Nephron progenitor cell (in vitro differentiated cells): ENCODE measurements around the gene UCHL1.

ENCODE experiments used
- DNase-seq: peaks from one replicate; pipeline ENCODE4 v3.0.0; 2021
- H3K27ac Mint-ChIP-seq: 2 replicates; pipeline ENCODE4 v1.8.0; 2021; ENCODE audit warnings: mild to moderate bottlenecking, moderate library complexity, mixed read lengths
- H3K27me3 Mint-ChIP-seq: 2 replicates; pipeline ENCODE4 v1.8.0; 2021; ENCODE audit warnings: mild to moderate bottlenecking, low read depth, mixed read lengths; ENCODE audit not compliant: poor library complexity
- H3K36me3 Mint-ChIP-seq: 2 replicates; pipeline ENCODE4 v1.8.0; 2021; ENCODE audit warnings: low read depth, mixed read lengths
- H3K4me1 Mint-ChIP-seq: 2 replicates; pipeline ENCODE4 v1.8.0; 2021; ENCODE audit warnings: mixed read lengths
- H3K4me3 Mint-ChIP-seq: 2 replicates; pipeline ENCODE4 v1.8.0; 2021; ENCODE audit warnings: mild to moderate bottlenecking, moderate library complexity, mixed read lengths
- H3K9me3 Mint-ChIP-seq: 2 replicates; pipeline ENCODE4 v1.8.0; 2021; ENCODE audit warnings: mild to moderate bottlenecking, moderate library complexity, mixed read lengths
- TF ChIP-seq, protein P1 (sequence below): fragments of 200-600 bp; sonication (generic); IDR thresholded peaks from 2 replicates; pipeline ENCODE4 v1.5.0; 2021; ENCODE audit warnings: antibody characterized with exemption

UCHL1 gene

DNA sequence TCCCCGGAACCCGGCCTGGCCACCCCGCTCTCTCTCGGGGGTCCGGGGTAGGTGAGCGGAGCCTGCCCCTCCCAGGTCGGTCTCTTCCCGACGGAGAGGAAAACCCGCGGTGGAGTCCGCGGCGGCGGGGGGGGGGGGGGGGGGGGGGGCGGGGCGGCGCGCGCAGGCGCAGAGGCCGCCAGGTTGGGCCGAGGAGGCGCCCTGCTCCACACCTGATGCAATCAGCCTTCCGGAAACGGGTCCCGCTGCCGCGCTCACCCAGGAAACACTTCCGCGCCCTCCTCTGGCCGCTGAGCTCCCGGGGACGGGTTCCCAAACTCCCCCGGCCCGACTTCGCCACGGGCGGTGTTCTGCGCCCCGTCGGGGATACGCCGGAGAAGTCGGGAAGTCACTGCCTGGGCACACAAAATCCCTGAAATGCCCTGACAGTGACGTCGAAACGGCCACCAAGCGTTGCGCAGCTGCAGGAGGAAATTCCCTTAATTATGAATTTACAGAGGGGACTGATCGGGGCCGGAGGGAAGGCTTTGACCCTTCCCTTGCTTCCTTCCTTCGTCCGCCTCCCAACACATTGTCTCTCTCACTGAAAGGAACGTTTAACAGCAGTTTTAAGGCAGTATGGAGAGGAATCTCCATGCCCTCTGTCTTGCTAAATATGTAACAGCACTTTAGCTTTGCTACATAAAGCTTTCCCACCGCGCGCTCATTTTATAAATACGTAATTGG, 40.3 kb upstream of the UCHL1 start:
- peak overlapping the region; percentile 90 for H3K4me3 Mint-ChIP-seq
- no peaks in the 10 kb centered on the region for H3K9me3 Mint-ChIP-seq
- H3K27me3 Mint-ChIP-seq: peaks cover 28% of the 10 kb centered on the region
- H3K36me3 Mint-ChIP-seq: no peaks in the 10 kb centered on the region
- H3K27ac Mint-ChIP-seq: peak overlapping the region; percentile 83
- peaks cover 34% of the 10 kb centered on the region for H3K4me1 Mint-ChIP-seq
- DNase-seq: peak; percentile 72
- TF ChIP-seq, protein P1, sequence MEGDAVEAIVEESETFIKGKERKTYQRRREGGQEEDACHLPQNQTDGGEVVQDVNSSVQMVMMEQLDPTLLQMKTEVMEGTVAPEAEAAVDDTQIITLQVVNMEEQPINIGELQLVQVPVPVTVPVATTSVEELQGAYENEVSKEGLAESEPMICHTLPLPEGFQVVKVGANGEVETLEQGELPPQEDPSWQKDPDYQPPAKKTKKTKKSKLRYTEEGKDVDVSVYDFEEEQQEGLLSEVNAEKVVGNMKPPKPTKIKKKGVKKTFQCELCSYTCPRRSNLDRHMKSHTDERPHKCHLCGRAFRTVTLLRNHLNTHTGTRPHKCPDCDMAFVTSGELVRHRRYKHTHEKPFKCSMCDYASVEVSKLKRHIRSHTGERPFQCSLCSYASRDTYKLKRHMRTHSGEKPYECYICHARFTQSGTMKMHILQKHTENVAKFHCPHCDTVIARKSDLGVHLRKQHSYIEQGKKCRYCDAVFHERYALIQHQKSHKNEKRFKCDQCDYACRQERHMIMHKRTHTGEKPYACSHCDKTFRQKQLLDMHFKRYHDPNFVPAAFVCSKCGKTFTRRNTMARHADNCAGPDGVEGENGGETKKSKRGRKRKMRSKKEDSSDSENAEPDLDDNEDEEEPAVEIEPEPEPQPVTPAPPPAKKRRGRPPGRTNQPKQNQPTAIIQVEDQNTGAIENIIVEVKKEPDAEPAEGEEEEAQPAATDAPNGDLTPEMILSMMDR: peak; percentile 11

DNA sequence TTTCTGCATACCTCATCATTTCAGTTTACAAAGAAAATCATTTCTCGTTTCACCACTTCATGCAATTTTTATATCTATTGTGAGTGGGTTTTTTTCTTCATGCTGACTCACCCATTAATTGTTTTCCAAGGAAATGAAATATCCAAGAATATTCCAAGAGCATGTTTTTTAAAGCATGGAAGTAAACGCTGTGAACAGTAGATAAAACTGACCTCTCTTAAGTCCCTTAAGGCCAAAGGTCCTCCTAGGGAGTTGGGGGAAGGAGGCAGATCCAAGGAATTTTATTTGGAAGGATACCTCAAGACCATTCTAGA, 39.8 kb upstream of the UCHL1 start:
- H3K9me3 Mint-ChIP-seq: no peaks in the 10 kb centered on the region
- DNase-seq: no peak
- H3K27me3 Mint-ChIP-seq: peaks cover 23% of the 10 kb centered on the region
- H3K4me3 Mint-ChIP-seq: peak overlapping the region; percentile 90
- peaks cover 38% of the 10 kb centered on the region for H3K4me1 Mint-ChIP-seq
- TF ChIP-seq, protein P1: no peak
- no peaks in the 10 kb centered on the region for H3K36me3 Mint-ChIP-seq
- H3K27ac Mint-ChIP-seq: no peak overlapping the region

DNA sequence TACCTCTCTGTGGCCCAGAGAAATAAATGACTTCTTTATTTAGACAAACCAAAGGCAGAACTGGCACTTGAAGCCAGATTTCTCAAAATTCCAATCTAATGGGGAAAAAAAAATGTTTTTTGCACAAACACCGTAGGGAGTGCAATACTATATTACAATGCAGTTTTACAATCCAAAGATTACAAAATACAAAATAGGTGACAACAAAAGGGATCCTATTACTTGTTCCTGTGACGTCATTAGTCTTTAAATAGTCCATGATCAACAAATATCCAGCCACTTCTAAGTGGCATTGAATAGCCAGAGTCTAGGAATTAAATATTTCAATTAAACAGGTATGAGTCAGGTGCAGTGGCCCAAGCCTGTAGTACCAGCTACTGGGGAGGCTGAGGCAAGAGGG, 39.4 kb upstream of the UCHL1 start:
- Mint-ChIP-seq H3K27me3 (peaks cover 19% of the 10 kb centered on the region), H3K4me3 (peak overlapping the region; percentile 90), H3K27ac (no peak overlapping the region), H3K36me3 (no peaks in the 10 kb centered on the region), H3K9me3 (no peaks in the 10 kb centered on the region), H3K4me1 (peaks cover 40% of the 10 kb centered on the region)
- DNase-seq: no peak
- TF ChIP-seq, protein P1: no peak

DNA sequence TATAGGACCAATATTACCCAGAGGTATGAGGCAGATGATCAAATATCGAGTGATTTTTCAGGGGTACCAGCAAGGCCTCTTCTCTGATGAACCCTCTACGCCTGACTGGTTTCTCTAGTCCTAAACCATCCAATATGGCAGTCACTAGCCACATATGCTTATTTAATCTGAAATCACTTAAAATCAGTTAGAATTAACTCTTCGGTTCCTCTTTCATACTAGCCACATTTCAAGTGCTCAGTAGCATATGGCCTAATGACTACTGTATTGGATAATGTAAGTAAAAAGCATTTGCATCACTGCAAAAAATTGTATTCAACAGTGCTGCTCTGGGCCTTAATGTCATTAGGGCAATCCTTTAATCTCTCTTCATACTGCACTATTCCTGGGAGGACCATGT, 38.0 kb upstream of the UCHL1 start:
- Mint-ChIP-seq H3K4me3 (no peak overlapping the region), H3K4me1 (peaks cover 34% of the 10 kb centered on the region), H3K27me3 (peaks cover 6% of the 10 kb centered on the region), H3K36me3 (no peaks in the 10 kb centered on the region), H3K9me3 (no peaks in the 10 kb centered on the region), H3K27ac (no peak overlapping the region)
- no peak for DNase-seq
- TF ChIP-seq, protein P1: no peak

DNA sequence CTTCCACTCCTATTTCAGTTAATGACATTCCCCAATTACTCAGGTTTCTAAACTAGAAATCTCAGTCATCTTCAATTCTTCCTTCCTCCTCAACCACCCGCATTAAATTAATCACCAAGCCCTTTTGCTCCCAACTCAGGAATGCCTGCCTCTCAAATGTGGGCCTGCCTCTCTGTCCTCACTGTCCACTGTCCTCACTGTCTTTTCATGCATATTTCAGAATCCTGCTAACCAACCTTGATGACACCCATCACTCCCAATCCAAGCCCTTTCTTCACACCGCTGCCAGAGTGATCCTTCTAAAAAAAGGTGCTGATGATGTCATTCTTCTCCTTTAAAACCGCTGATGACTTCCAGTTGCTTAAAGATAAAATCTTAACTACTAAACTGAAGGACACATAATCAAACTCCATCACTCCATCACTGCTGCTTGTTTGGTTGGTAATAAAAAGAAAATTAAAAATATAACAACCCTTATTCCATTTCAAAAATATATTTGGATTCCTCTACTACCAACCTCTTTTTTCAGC, 37.2 kb upstream of the UCHL1 start:
- Mint-ChIP-seq H3K4me1 (peaks cover 34% of the 10 kb centered on the region), H3K4me3 (no peak overlapping the region), H3K27me3 (peaks cover 5% of the 10 kb centered on the region), H3K27ac (no peak overlapping the region), H3K36me3 (no peaks in the 10 kb centered on the region), H3K9me3 (no peaks in the 10 kb centered on the region)
- TF ChIP-seq, protein P1: no peak
- no peak for DNase-seq
